ENCODE measurements around the gene CLSTN2. TPM values are rescaled to one million over a fixed set of nuclear protein-coding genes. Genes with fewer than 3 reads are reported as not detected.
"Not testable (repeated sequence)": the region's sequence is repeated elsewhere in the genome, so short reads cannot be mapped to it uniquely, and the experiment has no call there.

CLSTN2 gene
- total and polyA plus RNA-seq, 2 of the 8 experiments (the other 6 are each of a cell fraction or from before 2014, with no cell fraction given) = 0.39 to 0.52 TPM

DNA sequence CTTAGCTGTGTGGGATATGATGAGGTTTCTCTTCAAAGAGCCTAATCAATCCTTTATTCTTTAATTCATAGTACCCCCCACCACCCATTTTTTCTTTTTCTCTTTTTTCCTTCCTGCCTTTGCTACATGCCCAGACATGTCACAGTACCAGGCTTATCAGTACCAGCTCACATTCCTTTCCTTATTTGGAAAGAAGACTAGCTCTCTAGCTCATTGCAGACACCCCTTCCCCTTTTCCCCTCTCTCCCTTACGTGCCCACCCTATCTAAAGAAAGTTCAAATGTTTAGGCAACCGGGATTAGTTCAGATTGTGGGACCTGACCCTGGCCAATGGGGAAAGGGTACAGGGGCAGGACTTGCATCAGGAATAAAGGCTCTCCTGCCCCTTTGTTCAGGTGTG is 488.6 kb downstream of the CLSTN2 start:
- H3K23me2 ChIP-seq (ENCODE audit: low read depth, low read length); POLR2A ChIA-PET (ENCODE audit: partially characterized antibody); H3K4me3 ChIP-seq (ENCODE audit: extremely low read depth in 1 of 4, insufficient read depth in 2 of 4, low read depth in 3 of 4, low read length in 4 of 4); H4K20me1 ChIP-seq (replicated peaks in 1 of 2; ENCODE audit: control insufficient read depth in 1 of 2, insufficient read depth in 2 of 2, low read length in 2 of 2); FAIRE-seq; H2AK5ac ChIP-seq (ENCODE audit: low read depth, low read length); H3K18ac ChIP-seq (ENCODE audit: extremely low read depth, low read length); H3K23ac ChIP-seq (ENCODE audit: insufficient read length); H3K36me3 ChIP-seq (ENCODE audit: control insufficient read depth in 2 of 4, insufficient read depth in 4 of 4, low read length in 3 of 4); H3K4me2 ChIP-seq (ENCODE audit: insufficient read depth in 1 of 2, low read depth in 2 of 2, low read length in 2 of 2); H3K56ac ChIP-seq (replicated peaks; ENCODE audit: insufficient read length, low read depth, low read length); H2BK15ac ChIP-seq (ENCODE audit: low read length); H3K9ac ChIP-seq (replicated peaks in 1 of 4; ENCODE audit: extremely low read depth in 1 of 4, low read depth in 3 of 4, low read length in 3 of 4); H3K14ac ChIP-seq (ENCODE audit: insufficient read length); H4K8ac ChIP-seq (ENCODE audit: extremely low read depth, insufficient read depth, low read length); H3K79me2 ChIP-seq (ENCODE audit: control insufficient read depth in 1 of 2, insufficient read depth in 2 of 2, low read length in 2 of 2); DNase-seq (ENCODE audit: low read depth in 1 of 2, low spot score in 2 of 2); H2AFZ ChIP-seq (ENCODE audit: low read length); H3K9me3 ChIP-seq (ENCODE audit: insufficient read depth in 2 of 2, low read depth in 1 of 2, low read length in 1 of 2); H3K27me3 ChIP-seq (replicated peaks in 1 of 4; ENCODE audit: control insufficient read depth in 3 of 4, extremely low read depth in 1 of 4, insufficient read depth in 3 of 4, low read length in 3 of 4); H3K4me1 ChIP-seq (replicated peaks in 1 of 4; ENCODE audit: control insufficient read depth in 3 of 4, insufficient read depth in 4 of 4, low read length in 3 of 4); H2BK12ac ChIP-seq (ENCODE audit: low read depth, low read length); H3K79me1 ChIP-seq (ENCODE audit: low read depth, low read length): not testable (repeated sequence)
- peak overlapping the region; percentile 99; the same call in 1 of the 2 replicates for H2BK5ac ChIP-seq (ENCODE audit: low read depth, low read length)
- peak; percentile 87 for TF ChIP-seq SRF (IDR thresholded peaks at IDR 0.05; ENCODE audit: low read depth, low read length)
- CTCF ChIA-PET (ENCODE audit: partially characterized antibody) = interaction anchor here (0.7 to 2.7 kb wide), 2 partner anchors 11 to 509 kb away, joined by 3 to 7 read pairs; no protein-coding TSS in a partner anchor
- peak overlapping the region; percentile 75 for H4K91ac ChIP-seq (replicated peaks; ENCODE audit: insufficient read length, low read length)
- 81% methylated on average over 2 of the region's 2 CpGs; no CpG with 5 or more reads in 1 of the 2 experiments for WGBS, 2 experiments (ENCODE audit: extremely low coverage in 1 of 2, insufficient coverage in 1 of 2, insufficient read length in 1 of 2, insufficient replicate concordance in 2 of 2, low coverage in 1 of 2, low lambda C conversion rate in 2 of 2, missing lambda C conversion rate in 1 of 2)
- peak overlapping the region; percentile 48 for H3K4ac ChIP-seq (replicated peaks; ENCODE audit: insufficient read length, low read depth, low read length)
- H2BK20ac ChIP-seq (ENCODE audit: low read length) = peak overlapping the region; percentile 99; the same call in 1 of the 2 replicates
- peak overlapping the region; percentile 75 for H3K27ac ChIP-seq (ENCODE audit: low read depth, low read length)
- peak overlapping the region; percentile 10 for H4K5ac ChIP-seq (ENCODE audit: insufficient read length, low read depth, low read length)
- H2BK120ac ChIP-seq (replicated peaks; ENCODE audit: low read depth, low read length) = peak overlapping the region; percentile 91

Measured in H1 (cell line).